PC-3 (cell line): ENCODE data around the gene PARP6. TPM values are rescaled to one million over a fixed set of nuclear protein-coding genes. Genes with fewer than 3 reads are reported as not detected.
A peak's percentile ranks its signal among the peaks of the same experiment; 100 is the strongest.

Source experiments
- ATAC-seq: fragments of 200-7000 bp; cut with Tn5 transposase; 2 replicates; pipeline ENCODE4 v1.9.1; 2020; ENCODE audit warnings: mild to moderate bottlenecking, moderate library complexity
- BruUV-seq: library from RNA; stranded (reverse); fragments of 400-500 nt; replicated peaks from 2 replicates; lab custom pipeline; 2021; lab: Mats Ljungman, UMichigan
- CTCF ChIA-PET: fragments of 300-600 bp; sonication (Branson Sonifier 250); formaldehyde crosslinking; loops from one replicate; lab custom pipeline; 2022; ENCODE audit warnings: antibody characterized with exemption; lab: Charles Lee
- POLR2A ChIA-PET: fragments of 300-600 bp; sonication (Branson Sonifier 250); formaldehyde crosslinking; loops from one replicate; lab custom pipeline; 2022; ENCODE audit warnings: antibody characterized with exemption; ENCODE audit not compliant: unreplicated experiment; lab: Charles Lee
- DNase-seq: peaks from one replicate; pipeline ENCODE4 v3.0.0-alpha.2; 2015
- H2AFZ ChIP-seq: fragments of 300-600 bp; sonication (generic); 2 replicates; pipeline ENCODE4 v1.6.0; 2016; ENCODE audit warnings: antibody characterized with exemption, low read length
- H3F3A ChIP-seq: fragments of 300-600 bp; sonication (generic); one replicate; pipeline ENCODE4 v1.6.0; 2017; ENCODE audit warnings: antibody characterized with exemption, low read length, control low read depth, mild to moderate bottlenecking; ENCODE audit not compliant: unreplicated experiment
- H3K27ac ChIP-seq: fragments of 300-600 bp; sonication (generic); 2 replicates; pipeline ENCODE4 v1.5.1; 2016; ENCODE audit warnings: mild to moderate bottlenecking, low read length
- H3K27me3 ChIP-seq: fragments of 300-600 bp; sonication (generic); 2 replicates; pipeline ENCODE4 v1.6.1; 2016; ENCODE audit warnings: low read length, mixed read lengths
- H3K36me3 ChIP-seq: fragments of 300-600 bp; sonication (generic); 2 replicates; pipeline ENCODE4 v1.6.1; 2016; ENCODE audit warnings: low read depth, mixed run types, low read length, mixed read lengths
- H3K4me1 ChIP-seq: fragments of 300-600 bp; sonication (generic); 2 replicates; pipeline ENCODE4 v1.5.1; 2016; ENCODE audit warnings: low read length; ENCODE audit not compliant: insufficient read depth
- H3K4me2 ChIP-seq: fragments of 300-600 bp; sonication (generic); 2 replicates; pipeline ENCODE4 v1.6.0; 2016; ENCODE audit warnings: low read length
- H3K4me3 ChIP-seq: fragments of 300-600 bp; sonication (generic); 2 replicates; pipeline ENCODE4 v1.5.1; 2016; ENCODE audit warnings: mild to moderate bottlenecking, low read length, mixed read lengths
- H3K79me2 ChIP-seq: fragments of 300-600 bp; sonication (generic); 2 replicates; pipeline ENCODE4 v1.6.1; 2017; ENCODE audit warnings: low read length, mixed read lengths
- H3K9ac ChIP-seq: fragments of 300-600 bp; sonication (generic); 2 replicates; pipeline ENCODE4 v1.6.0; 2016; ENCODE audit warnings: mild to moderate bottlenecking, low read length
- H3K9me2 ChIP-seq: fragments of 300-600 bp; sonication (generic); replicated peaks from 2 replicates; pipeline ENCODE4 v1.6.1; 2016; ENCODE audit warnings: mixed run types, low read length, mixed read lengths
- H3K9me3 ChIP-seq: fragments of 300-600 bp; sonication (generic); 2 replicates; pipeline ENCODE4 v1.6.1; 2016; ENCODE audit warnings: low read length, mixed read lengths
- H4K20me1 ChIP-seq: fragments of 300-600 bp; sonication (generic); 2 replicates; pipeline ENCODE4 v1.6.1; 2016; ENCODE audit warnings: low read length, mixed read lengths
- EZH2 ChIP-seq: fragments of 300-600 bp; sonication (generic); IDR thresholded peaks from one replicate; pipeline ENCODE4 v1.6.1; 2017; ENCODE audit warnings: antibody characterized with exemption, mild to moderate bottlenecking, low read length; ENCODE audit not compliant: unreplicated experiment
- EZH2phosphoT487 ChIP-seq: fragments of 300-600 bp; sonication (generic); IDR thresholded peaks from 2 replicates; pipeline ENCODE4 v1.6.1; 2018; ENCODE audit warnings: mild to moderate bottlenecking, antibody characterized with exemption, low read length, borderline replicate concordance
- intact Hi-C: fragments of 100-400 bp; cut with micrococcal nuclease; formaldehyde crosslinking; loops from 2 replicates; pipeline ENCODE4 v1.9.0; 2023
- total RNA-seq: library from RNA; depleted of rRNA; stranded (reverse); fragments of >200 nt; gene quantifications from 2 replicates; pipeline ENCODE4 v1.2.3, GENCODE V29; 2014
- TF ChIP-seq, protein P1 (sequence below): fragments of 300-600 bp; sonication (generic); conservative IDR thresholded peaks from 2 replicates; pipeline ENCODE4 v1.5.1; 2017; ENCODE audit warnings: antibody characterized with exemption, low read depth, mild to moderate bottlenecking, low read length

Gene PARP6
- total RNA-seq, 1 experiment from 2014 or later: not detected

DNA sequence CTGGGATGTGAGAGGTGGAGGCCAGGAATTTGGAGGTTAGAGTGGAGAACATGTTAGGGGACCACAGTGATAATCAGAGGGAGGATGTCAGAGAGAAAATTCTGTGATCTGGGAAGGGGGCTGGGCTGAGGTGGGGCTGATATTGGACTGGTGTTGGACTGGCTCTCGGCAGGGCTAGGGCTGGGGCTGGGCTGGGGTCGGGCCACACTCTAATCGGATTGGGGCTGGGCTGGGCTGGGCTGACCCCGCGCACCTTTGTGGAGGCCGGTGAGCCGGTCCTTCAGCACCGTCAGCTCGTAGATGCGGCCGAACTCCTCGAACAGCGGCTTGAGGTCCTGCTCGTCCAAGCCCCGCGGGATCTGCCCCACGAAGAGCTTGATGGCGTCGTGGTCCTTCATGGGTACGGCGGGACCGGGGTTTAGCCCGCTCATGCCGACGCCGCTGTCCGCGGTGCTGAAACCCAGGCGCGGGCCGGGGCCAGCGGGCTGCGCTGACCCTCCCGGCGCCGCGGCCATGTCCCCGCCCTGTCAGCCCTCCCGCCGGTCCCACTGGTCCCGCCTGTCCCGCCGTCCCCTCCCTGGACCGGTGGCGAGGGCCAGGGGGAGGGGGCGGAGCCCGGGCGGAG is 47.1 kb upstream of the PARP6 start:
- Histone ChIP-seq H3K4me3 (no peak overlapping the region), H3K4me2 (no peak overlapping the region), H3K79me2 (no peaks in the 10 kb centered on the region), H3K9ac (no peak overlapping the region), H2AFZ (no peak overlapping the region), H4K20me1 (no peaks in the 10 kb centered on the region), H3K27ac (no peak overlapping the region), H3K4me1 (no peaks in the 10 kb centered on the region), H3F3A (no peaks in the 10 kb centered on the region), H3K36me3 (no peaks in the 10 kb centered on the region), H3K9me3 (no peaks in the 10 kb centered on the region), H3K27me3 (peaks cover 4% of the 10 kb centered on the region; the same call in 1 of the 2 replicates), H3K9me2 (no peaks in the 10 kb centered on the region)
- peak; percentile 83 for ATAC-seq
- ChIA-PET CTCF (no interaction called here), POLR2A (no interaction called here)
- no TSS peak for BruUV-seq
- intact Hi-C loops: no loop called here
- no peak for TF ChIP-seq EZH2phosphoT487
- TF ChIP-seq EZH2: no peak
- DNase-seq: peak; percentile 36

DNA sequence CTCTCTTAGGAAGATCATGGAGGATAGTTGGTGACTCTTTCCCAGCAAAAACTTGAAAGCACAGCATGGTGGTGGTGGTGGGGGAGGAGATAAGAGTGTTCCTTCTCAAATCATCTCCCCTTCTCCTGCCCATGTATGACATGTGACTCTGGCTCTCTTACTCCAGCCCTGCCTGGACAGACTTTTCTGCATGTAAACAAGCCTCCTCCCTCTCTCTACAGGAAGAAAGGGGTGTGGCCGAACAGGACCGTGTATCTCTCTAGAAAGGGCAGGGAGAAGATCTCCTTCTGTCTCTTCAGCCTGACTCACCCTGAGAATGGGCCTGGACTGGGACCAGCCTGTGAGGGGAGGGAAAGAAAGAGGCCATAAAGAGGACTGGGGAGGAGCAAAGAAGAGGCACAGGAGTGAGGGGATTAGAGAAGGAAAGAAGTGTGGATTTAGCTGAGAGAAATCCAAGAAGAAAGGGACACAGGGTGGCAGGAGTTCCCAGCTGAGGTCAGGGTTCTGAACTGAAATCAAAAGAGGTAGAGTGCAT is 46.1 kb upstream of the PARP6 start:
- H3K4me3 ChIP-seq: no peak overlapping the region
- BruUV-seq: no TSS peak
- no peak overlapping the region for H3K4me2 ChIP-seq
- TF ChIP-seq, protein P1, sequence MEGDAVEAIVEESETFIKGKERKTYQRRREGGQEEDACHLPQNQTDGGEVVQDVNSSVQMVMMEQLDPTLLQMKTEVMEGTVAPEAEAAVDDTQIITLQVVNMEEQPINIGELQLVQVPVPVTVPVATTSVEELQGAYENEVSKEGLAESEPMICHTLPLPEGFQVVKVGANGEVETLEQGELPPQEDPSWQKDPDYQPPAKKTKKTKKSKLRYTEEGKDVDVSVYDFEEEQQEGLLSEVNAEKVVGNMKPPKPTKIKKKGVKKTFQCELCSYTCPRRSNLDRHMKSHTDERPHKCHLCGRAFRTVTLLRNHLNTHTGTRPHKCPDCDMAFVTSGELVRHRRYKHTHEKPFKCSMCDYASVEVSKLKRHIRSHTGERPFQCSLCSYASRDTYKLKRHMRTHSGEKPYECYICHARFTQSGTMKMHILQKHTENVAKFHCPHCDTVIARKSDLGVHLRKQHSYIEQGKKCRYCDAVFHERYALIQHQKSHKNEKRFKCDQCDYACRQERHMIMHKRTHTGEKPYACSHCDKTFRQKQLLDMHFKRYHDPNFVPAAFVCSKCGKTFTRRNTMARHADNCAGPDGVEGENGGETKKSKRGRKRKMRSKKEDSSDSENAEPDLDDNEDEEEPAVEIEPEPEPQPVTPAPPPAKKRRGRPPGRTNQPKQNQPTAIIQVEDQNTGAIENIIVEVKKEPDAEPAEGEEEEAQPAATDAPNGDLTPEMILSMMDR: no peak
- TF ChIP-seq EZH2phosphoT487 (no peak), EZH2 (no peak)
- intact Hi-C loops: no loop called here
- ChIA-PET CTCF (no interaction called here), POLR2A (no interaction called here)
- ATAC-seq (no peak), DNase-seq (no peak)
- H3K9me2 ChIP-seq: no peaks in the 10 kb centered on the region
- no peak overlapping the region for H3K27ac ChIP-seq
- H2AFZ ChIP-seq: no peak overlapping the region
- H3K79me2 ChIP-seq: no peaks in the 10 kb centered on the region
- no peaks in the 10 kb centered on the region for H3K9me3 ChIP-seq
- no peak overlapping the region for H3K9ac ChIP-seq
- H3K27me3 ChIP-seq: peaks cover 4% of the 10 kb centered on the region; the same call in 1 of the 2 replicates
- H3K36me3 ChIP-seq: no peaks in the 10 kb centered on the region
- H3F3A ChIP-seq: no peaks in the 10 kb centered on the region
- H3K4me1 ChIP-seq: no peaks in the 10 kb centered on the region
- no peaks in the 10 kb centered on the region for H4K20me1 ChIP-seq

GRCh38 chr15:72315706-72316370 is 43.5 kb upstream of the PARP6 start:
- DNase-seq (no peak), ATAC-seq (no peak)
- no peaks in the 10 kb centered on the region for H3F3A ChIP-seq
- peaks cover 4% of the 10 kb centered on the region; the same call in 1 of the 2 replicates for H3K27me3 ChIP-seq
- H3K4me2 ChIP-seq: no peak overlapping the region
- TF ChIP-seq EZH2: no peak
- TF ChIP-seq, protein P1: no peak
- TF ChIP-seq EZH2phosphoT487: no peak
- no peak overlapping the region for H2AFZ ChIP-seq
- H3K9me2 ChIP-seq: no peaks in the 10 kb centered on the region
- H3K27ac ChIP-seq: no peak overlapping the region
- BruUV-seq: no TSS peak
- no peaks in the 10 kb centered on the region for H3K9me3 ChIP-seq
- ChIA-PET CTCF (no interaction called here), POLR2A (no interaction called here)
- no peak overlapping the region for H3K9ac ChIP-seq
- no peaks in the 10 kb centered on the region for H4K20me1 ChIP-seq
- H3K36me3 ChIP-seq: no peaks in the 10 kb centered on the region; the same call in 1 of the 2 replicates
- no peaks in the 10 kb centered on the region for H3K79me2 ChIP-seq
- no peak overlapping the region for H3K4me3 ChIP-seq
- no peaks in the 10 kb centered on the region for H3K4me1 ChIP-seq
- intact Hi-C loops: no loop called here
